Left ventricle myocardium inferior (tissue), 1 donor: ENCODE results near the gene MYMX. TPM values are rescaled to one million over a fixed set of nuclear protein-coding genes. Genes with fewer than 3 reads are reported as not detected.
A peak's percentile ranks its signal among the peaks of the same experiment; 100 is the strongest.

ENCODE experiments used
- DNase-seq: peaks from one replicate; pipeline ENCODE4 v3.0.0-alpha.2; 2020
- H3K27ac ChIP-seq: fragments of 200-600 bp; replicated peaks from 2 replicates; pipeline ENCODE4 v1.8.0; 2021
- H3K27me3 ChIP-seq: fragments of 200-600 bp; 2 replicates; pipeline ENCODE4 v1.8.0; 2021; ENCODE audit warnings: low read depth
- H3K36me3 ChIP-seq: fragments of 200-600 bp; 2 replicates; pipeline ENCODE4 v1.8.0; 2021
- H3K4me1 ChIP-seq: fragments of 200-600 bp; 2 replicates; pipeline ENCODE4 v1.8.0; 2021
- H3K4me3 ChIP-seq: fragments of 200-600 bp; 2 replicates; pipeline ENCODE4 v1.8.0; 2021; ENCODE audit warnings: mild to moderate bottlenecking, moderate library complexity
- H3K9me3 ChIP-seq: fragments of 200-600 bp; replicated peaks from 2 replicates; pipeline ENCODE4 v1.8.0; 2021
- intact Hi-C: fragments of 100-400 bp; cut with micrococcal nuclease; formaldehyde crosslinking; loops from one replicate; pipeline ENCODE4 v1.11.0; 2022
- total RNA-seq: library from RNA; stranded (reverse); fragmentation: NEBNext Ultra II Directional; extraction: Animal tissue kit (Norgen Biotek cat#: 25700); gene quantifications from one replicate; pipeline ENCODE4 v1.2.1, GENCODE V29; 2021
- TF ChIP-seq, protein P1 (sequence below): fragments of 200-600 bp; IDR thresholded peaks from 2 replicates; pipeline ENCODE4 v1.8.0; 2021; ENCODE audit warnings: antibody characterized with exemption, mild to moderate bottlenecking, borderline replicate concordance
- donor health status: DM: no; HTN: yes; CAD: no; lungs with severe emphysema.

MYMX gene
- total RNA-seq, 1 donor from 2014 or later: 0.36 TPM

DNA sequence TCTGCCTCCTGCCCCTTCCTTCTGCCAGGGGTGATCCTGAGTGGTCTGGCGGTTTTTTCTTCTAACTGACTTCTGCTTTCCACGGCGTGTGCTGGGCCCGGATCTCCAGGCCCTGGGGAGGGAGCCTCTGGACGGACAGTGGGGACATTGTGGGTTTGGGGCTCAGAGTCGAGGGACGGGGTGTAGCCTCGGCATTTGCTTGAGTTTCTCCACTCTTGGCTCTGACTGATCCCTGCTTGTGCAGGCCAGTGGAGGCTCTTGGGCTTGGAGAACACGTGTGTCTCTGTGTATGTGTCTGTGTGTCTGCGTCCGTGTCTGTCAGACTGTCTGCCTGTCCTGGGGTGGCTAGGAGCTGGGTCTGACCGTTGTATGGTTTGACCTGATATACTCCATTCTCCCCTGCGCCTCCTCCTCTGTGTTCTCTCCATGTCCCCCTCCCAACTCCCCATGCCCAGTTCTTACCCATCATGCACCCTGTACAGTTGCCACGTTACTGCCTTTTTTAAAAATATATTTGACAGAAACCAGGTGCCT is 16.9 kb downstream of the MYMX start:
- DNase-seq: no peak
- Histone ChIP-seq H3K4me1 (peaks cover 95% of the 10 kb centered on the region), H3K27me3 (no peaks in the 10 kb centered on the region), H3K36me3 (peaks cover 40% of the 10 kb centered on the region), H3K9me3 (no peaks in the 10 kb centered on the region), H3K27ac (peak overlapping the region; percentile 98), H3K4me3 (peak overlapping the region; percentile 11)
- TF ChIP-seq, protein P1, sequence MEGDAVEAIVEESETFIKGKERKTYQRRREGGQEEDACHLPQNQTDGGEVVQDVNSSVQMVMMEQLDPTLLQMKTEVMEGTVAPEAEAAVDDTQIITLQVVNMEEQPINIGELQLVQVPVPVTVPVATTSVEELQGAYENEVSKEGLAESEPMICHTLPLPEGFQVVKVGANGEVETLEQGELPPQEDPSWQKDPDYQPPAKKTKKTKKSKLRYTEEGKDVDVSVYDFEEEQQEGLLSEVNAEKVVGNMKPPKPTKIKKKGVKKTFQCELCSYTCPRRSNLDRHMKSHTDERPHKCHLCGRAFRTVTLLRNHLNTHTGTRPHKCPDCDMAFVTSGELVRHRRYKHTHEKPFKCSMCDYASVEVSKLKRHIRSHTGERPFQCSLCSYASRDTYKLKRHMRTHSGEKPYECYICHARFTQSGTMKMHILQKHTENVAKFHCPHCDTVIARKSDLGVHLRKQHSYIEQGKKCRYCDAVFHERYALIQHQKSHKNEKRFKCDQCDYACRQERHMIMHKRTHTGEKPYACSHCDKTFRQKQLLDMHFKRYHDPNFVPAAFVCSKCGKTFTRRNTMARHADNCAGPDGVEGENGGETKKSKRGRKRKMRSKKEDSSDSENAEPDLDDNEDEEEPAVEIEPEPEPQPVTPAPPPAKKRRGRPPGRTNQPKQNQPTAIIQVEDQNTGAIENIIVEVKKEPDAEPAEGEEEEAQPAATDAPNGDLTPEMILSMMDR: no peak
- intact Hi-C loops: no loop called here

GRCh38 chr6:44234101-44235025 is 17.6 kb downstream of the MYMX start:
- no peaks in the 10 kb centered on the region for H3K9me3 ChIP-seq
- DNase-seq: peak; percentile 90
- intact Hi-C loops: no loop called here
- peak overlapping the region; percentile 98 for H3K27ac ChIP-seq
- peaks cover 40% of the 10 kb centered on the region for H3K36me3 ChIP-seq
- H3K4me3 ChIP-seq: no peak overlapping the region
- TF ChIP-seq, protein P1: peak; percentile 88
- H3K4me1 ChIP-seq: peaks cover 90% of the 10 kb centered on the region
- H3K27me3 ChIP-seq: no peaks in the 10 kb centered on the region

DNA sequence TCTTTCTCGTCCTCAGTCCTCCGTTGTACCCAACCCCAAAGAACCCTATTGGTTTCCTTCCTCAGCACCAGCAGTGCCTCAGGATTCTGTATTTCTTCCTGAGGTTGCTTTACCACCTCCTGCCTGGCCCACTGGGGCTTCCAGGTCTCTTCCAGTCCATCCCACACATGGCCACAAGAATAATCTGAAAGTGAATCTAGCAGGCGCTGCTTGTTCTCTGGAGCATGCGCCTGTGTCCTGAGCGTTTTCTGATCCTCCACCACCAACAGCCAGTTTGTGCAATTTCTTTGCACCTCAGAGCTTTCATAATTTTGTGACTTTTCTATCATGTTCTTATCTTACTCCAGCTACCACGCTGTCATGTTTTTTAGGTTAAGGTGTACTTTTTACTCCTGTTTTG is 18.5 kb downstream of the MYMX start:
- intact Hi-C loops: no loop called here

GRCh38 chr6:44235891-44236516 is 19.3 kb downstream of the MYMX start:
- H3K4me1 ChIP-seq: peaks cover 74% of the 10 kb centered on the region
- H3K27me3 ChIP-seq: no peaks in the 10 kb centered on the region
- peaks cover 25% of the 10 kb centered on the region for H3K36me3 ChIP-seq
- no peak overlapping the region for H3K4me3 ChIP-seq
- peak overlapping the region; percentile 98 for H3K27ac ChIP-seq
- intact Hi-C loops: no loop called here
- no peaks in the 10 kb centered on the region for H3K9me3 ChIP-seq
- TF ChIP-seq, protein P1: no peak
- no peak for DNase-seq

More for the DNA sequence above, 18.5 kb downstream of the MYMX start:
- peak overlapping the region; percentile 98 for H3K27ac ChIP-seq
- H3K4me1 ChIP-seq: peaks cover 81% of the 10 kb centered on the region
- H3K4me3 ChIP-seq: no peak overlapping the region
- TF ChIP-seq, protein P1: no peak
- DNase-seq: no peak
- H3K27me3 ChIP-seq: no peaks in the 10 kb centered on the region
- peaks cover 32% of the 10 kb centered on the region for H3K36me3 ChIP-seq
- no peaks in the 10 kb centered on the region for H3K9me3 ChIP-seq

DNA sequence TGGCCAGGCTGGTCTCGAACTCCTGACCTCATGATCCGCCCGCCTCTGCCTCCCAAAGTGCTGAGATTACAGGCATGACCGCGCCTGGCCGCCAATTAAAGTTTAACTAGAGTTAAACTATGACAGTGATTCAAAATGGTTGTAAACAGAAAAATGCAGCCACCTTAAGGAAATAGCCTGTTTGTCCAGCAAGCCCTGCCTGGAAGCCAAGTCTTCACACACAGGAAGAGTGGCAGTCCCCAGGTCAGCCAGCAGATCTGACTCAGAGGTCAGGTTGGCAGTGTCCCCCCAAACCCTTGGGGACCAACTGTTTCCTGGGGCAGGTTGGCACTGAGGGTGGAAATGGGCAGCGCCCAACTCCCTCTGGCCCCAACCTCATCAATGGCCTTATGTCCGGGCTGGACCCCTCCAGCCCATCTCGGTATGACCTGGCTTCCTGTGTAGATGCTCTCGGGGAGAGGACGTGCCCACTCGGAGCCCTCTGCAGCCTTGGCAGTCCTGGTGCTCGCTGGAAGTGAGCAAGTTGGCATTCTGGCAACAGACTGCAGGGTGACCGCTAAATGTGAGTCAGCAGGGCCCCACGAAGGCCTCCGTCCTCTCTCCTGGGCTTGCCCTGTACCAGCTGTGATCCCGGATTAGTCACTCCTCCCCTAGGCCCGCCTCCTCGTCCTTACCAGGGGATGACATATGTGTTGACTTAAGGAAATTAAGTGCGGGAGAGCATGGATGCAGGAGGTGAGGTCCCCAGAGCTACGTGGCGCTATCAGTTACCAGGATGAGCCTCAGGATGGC is 20.5 kb downstream of the MYMX start:
- Histone ChIP-seq H3K27ac (peak overlapping the region; percentile 98), H3K4me1 (peaks cover 62% of the 10 kb centered on the region), H3K9me3 (no peaks in the 10 kb centered on the region), H3K4me3 (peak overlapping the region; percentile 78), H3K27me3 (no peaks in the 10 kb centered on the region), H3K36me3 (peaks cover 12% of the 10 kb centered on the region)
- peak; percentile 89 for DNase-seq
- intact Hi-C loops: no loop called here
- TF ChIP-seq, protein P1: no peak
